Ishikawa (cell line): ENCODE results near the gene FCHSD2.

Source experiments
- FOXM1 ChIP-seq: IDR thresholded peaks from 2 replicates; pipeline ENCODE4 v1.6.1; 2012; ENCODE audit warnings: low read depth, borderline replicate concordance
- RAD21 ChIP-seq: IDR thresholded peaks from 2 replicates; pipeline ENCODE4 v1.6.1; 2012; ENCODE audit warnings: low read depth

DNA sequence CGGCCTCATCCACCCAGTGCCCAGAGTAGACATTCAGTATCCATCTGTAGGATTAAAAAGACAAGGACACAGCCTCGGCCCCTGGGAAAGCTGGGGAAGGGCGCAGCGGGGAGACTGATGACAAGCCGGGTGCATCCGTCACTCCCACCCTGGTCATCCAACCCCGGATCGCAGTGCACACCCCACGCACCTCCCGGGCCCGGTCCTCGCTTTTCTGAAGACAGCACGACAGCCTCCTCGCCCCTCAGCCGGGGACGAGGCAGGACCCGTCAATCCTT is 1.1 kb downstream of the FCHSD2 start:
- TF ChIP-seq FOXM1 = no peak
- no peak for TF ChIP-seq RAD21
